NCI-H510A treated with DMSO at 0.1 percent for 48 hours (cell line): ENCODE measurements around the gene TP73.
"Not testable (repeated sequence)": the region's sequence is repeated elsewhere in the genome, so short reads cannot be mapped to it uniquely, and the experiment has no call there.

Experiments used
- DNase-seq: peaks from one replicate; lab custom pipeline; 2025; lab: John Stamatoyannopoulos, UW

Gene TP73

GRCh38 chr1:3618881-3619671 lies 33.2 kb upstream of the TP73 start:
- no peak for DNase-seq

DNA sequence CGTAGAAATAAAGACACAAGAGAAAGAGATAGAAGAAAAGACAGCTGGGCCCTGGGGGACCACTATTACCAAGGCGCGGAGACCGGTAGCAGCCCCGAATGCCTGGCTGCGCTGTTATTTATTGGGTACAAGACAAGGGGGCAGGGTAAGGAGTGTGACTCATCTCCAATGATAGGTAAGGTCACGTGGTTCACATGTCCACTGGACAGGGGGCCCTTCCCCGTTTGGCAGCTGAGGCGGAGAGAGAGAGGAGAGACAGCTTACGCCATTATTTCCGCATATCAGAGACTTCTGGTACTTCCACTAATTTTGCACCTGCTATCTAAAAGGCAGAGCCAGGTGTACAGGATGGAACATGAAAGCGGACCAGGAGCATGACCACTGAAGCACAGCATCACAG lies 31.6 kb upstream of the TP73 start:
- no peak for DNase-seq

- DNase-seq: not testable (repeated sequence)
Observed at GRCh38 chr1:3621151-3621671, 31.1 kb upstream of the TP73 start.

DNA sequence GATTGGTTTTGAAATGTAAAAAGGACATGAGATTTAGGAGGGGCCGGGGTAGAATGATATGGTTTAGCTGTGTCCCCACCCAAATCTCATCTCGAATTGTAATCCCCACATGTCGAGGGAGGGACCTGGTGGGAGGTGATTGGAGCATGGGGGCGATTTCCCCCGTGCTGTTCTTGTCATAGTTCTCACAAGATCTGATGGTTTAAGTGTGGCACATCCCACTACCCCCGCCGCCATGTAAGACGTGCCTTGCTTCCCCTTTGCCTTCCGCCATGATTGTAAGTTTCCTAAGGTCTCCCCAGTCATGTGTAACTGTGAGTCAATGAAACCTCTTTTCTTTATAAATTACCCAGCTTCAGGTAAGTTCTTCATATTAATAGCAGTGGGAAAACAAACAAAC lies 30.2 kb upstream of the TP73 start:
- DNase-seq: not testable (repeated sequence)

DNA sequence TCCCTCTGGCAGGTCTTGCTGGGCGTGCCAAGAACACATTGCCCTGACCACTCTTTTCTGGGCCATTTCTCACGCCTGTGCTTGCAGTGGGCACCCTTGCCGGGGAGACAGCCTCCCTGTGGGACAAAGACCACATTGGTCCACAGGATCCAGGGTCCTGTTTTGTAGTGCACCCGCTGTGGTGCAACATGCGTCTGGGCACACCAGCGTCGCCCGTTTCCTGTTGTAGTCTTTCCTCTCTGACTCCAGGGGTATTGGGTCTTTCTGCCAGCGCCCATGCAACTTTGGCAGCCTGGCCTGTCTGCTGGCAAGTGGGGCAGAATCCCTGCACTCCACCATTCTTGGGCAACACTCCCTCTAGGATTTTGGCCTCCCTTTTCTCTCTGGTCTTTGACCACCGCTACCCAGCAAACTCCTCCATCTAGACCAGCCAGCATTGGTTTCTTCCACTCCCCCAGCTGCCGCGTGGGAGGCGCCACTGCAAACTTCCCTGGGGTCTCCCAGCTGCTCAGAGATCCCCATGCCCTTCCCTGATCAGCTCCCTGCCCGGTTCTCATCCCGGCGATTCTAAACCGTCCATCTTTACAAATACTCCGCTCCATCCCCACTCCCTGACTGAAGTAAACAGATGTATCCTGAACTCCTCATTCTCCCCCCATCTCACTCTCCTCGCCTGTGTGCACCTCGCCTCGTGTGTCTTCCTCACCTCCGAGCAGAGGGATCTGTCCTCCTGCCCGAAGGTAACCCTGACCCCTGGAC lies 28.7 kb upstream of the TP73 start:
- DNase-seq: no peak

GRCh38 chr1:3624200-3625136 lies 27.8 kb upstream of the TP73 start, which contains the start of gene TPRG1L:
Gene TPRG1L, plus strand, starts transcription at chr1:3625015. Its CDS starts 58 bp downstream, at chr1:3625073.
- peak; percentile 81 for DNase-seq

GRCh38 chr1:3625151-3625907 lies 27.0 kb upstream of the TP73 start:
- peak; percentile 8 for DNase-seq

- no peak for DNase-seq
Observed at GRCh38 chr1:3626025-3626424, 26.3 kb upstream of the TP73 start.

DNA sequence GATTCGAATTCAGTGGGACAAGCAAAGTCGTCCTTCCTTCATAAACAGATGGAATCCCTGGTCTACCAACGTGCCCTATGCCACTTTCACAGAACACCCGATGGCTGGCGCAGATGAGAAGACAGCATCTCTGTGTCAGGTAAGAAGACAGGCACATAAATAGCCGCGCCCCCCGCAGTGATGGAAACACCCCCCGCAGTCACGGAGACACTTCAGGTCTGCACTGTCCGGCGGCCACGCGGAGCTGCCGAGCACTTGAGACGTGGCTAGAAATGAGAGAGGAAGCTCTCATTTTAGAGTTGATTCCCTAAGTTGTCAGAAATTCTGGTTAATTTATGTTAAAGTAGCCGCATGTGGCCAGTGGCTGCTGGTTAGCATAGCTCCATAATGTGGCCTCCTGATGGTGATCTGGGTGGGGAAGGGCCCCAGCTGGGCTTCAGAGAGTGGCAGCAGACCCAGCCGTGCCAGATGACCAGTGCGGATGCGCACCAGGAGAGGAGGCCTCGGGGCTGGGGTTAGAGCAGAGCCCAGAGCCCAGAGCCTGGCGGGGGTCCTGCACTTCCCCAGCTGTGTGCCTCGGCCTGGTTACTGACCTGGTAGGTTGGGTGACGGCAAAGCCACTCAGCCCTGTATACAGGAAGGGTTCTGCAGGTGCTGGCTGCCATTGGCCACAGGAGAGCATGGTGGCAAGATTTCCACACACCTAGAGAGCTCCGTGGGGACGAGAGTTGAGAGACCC lies 24.6 kb upstream of the TP73 start:
- no peak for DNase-seq

DNA sequence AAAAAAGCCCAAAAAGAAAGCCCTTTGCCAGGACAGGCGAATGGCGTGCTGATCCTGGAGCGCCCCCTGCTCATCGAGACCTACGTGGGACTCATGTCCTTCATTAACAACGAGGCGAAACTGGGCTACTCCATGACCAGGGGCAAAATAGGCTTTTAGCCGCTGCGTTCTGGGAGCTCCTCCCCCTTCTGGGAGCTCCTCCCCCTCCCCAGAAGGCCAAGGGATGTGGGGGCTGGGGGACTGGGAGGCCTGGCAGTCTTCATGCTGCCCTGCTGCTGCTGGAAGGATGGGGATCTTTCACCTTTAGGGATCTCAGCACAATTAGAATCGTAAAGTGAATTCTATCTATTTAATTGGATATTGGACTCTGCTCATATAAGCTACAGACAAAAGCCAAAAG lies 23.9 kb upstream of the TP73 start:
- no peak for DNase-seq

- DNase-seq: no peak
Observed at GRCh38 chr1:3629561-3630160, 22.7 kb upstream of the TP73 start.

DNA sequence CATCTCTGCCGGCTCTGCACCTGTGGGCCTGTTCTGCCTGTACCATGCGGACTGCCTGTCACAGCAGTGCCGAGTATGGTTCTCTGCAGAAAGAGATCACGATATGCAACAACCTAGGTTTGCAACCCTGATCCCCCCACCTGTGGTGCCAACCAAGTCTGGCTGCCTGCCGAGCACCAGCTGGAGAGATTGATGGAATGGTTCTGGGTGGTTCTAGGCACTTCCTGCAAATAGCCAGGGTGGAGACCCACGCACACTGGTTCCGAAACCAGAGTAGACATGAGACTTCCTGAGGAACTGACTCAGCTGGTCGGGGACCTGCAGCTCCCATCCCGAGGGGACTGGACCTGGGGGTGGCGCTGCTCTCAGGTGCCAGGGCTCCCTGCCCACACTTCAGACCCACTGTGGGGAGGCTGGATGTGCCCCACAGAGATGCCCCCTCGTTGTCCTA lies 22.1 kb upstream of the TP73 start:
- DNase-seq: no peak

DNA sequence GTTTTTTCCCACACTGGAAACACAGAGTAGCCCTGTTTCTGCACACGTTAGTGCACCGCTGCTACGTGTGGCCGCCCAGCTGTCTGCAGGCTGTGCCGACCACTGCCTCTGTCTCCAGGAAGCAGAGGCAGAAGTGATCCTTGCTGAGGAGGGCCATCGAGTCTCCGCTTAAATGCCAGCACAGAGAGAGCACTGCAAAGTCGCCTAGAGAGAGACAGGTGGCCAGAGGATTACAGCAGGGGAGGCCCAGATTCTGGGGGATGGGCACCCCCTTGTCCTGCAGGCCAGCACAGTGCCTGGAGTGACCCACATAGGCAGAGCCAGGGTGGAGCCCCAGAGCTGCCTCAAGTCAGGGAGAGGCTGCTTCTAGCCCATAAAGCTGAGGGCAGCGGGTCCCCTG lies 21.4 kb upstream of the TP73 start:
- no peak for DNase-seq

- DNase-seq: no peak
Observed at GRCh38 chr1:3631320-3632260, 20.7 kb upstream of the TP73 start.

DNA sequence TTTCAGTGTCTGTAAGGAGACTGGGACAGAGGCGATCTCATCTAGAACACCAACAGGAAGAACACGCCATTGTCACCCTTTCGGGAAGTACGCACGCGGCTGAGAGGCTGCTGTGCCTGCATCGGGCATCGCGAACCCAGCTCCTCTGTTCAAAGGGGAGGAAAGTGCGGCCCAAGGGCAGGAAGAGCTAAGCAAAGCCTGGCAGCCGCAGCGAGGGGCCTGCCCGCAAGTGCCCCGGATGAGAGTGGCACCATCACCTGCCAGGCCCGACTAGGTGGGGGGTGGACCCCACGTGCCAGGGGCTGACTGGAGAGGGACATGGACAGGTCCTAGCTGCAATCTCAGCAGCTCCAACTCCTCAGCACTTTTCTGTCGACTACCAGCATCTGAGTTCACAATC lies 20.0 kb upstream of the TP73 start:
- DNase-seq: no peak

GRCh38 chr1:3632716-3633343 lies 19.5 kb upstream of the TP73 start:
- DNase-seq: no peak

DNA sequence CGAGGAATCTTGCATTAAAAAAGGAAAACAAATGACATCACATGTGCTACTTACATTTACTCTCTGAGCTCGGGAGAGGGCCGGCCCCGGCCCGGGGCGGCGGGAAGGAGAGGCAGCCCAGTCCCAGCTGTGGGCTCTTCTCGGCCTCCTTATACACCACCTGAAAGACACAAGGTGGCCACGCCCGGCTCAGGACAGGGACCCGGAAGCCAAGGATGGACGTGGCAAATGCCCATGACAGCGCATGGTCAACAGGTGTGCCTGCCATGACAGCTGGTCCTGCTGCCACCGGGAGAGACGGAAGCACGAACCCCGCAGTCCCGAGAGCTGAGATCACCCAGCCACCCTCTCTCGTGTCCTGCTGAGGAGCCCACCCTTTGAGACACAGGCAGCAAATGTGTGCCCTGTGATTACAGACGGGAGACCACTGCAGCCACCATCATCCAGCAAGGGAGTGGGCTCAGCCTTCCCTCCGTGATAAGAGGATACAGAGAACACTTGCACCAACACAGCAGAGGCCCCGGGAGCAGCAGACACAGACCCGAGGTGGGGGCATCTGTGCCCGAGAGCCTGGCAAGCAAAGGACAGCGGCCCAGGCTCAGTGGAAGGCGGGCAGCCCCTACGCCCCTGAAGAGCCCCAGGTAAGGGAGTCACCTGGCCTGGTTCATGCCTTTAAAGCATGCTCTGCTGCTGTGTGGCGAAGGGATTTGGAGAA lies 18.8 kb upstream of the TP73 start:
- DNase-seq: no peak
